ENCODE results near the gene PPT1.

PPT1 gene

DNA sequence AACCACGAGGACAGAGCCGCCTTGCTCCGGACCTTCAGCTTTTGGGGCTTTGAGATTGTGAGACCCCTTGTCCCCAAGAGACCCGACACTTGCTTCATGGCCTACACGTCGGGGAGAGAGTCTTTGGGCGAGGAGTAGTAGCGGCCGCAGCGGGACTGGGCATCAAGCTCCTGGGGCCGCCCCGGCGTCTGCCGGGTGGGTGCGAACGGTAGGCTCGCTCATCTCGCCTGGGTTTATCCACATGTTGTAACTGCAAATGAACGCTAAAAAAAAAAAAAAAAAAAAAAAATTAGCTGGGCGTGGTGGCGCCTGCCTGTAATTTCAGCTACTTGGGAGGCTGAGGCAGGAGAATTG, 36.2 kb upstream of the PPT1 start:
- no peak for DNase-seq (ENCODE audit: extremely low spot score)
- POLR2A ChIA-PET: no interaction called here
- CTCF ChIA-PET: interaction anchor here (3.7 kb wide), 1 partner anchor 11 kb away, joined by 17 read pairs; no protein-coding TSS in a partner anchor
- TF ChIP-seq, protein P1, sequence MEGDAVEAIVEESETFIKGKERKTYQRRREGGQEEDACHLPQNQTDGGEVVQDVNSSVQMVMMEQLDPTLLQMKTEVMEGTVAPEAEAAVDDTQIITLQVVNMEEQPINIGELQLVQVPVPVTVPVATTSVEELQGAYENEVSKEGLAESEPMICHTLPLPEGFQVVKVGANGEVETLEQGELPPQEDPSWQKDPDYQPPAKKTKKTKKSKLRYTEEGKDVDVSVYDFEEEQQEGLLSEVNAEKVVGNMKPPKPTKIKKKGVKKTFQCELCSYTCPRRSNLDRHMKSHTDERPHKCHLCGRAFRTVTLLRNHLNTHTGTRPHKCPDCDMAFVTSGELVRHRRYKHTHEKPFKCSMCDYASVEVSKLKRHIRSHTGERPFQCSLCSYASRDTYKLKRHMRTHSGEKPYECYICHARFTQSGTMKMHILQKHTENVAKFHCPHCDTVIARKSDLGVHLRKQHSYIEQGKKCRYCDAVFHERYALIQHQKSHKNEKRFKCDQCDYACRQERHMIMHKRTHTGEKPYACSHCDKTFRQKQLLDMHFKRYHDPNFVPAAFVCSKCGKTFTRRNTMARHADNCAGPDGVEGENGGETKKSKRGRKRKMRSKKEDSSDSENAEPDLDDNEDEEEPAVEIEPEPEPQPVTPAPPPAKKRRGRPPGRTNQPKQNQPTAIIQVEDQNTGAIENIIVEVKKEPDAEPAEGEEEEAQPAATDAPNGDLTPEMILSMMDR (IDR thresholded peaks at IDR 0.05; ENCODE audit: control extremely low read depth, extremely low read depth, low read depth, missing control alignments): no peak

DNA sequence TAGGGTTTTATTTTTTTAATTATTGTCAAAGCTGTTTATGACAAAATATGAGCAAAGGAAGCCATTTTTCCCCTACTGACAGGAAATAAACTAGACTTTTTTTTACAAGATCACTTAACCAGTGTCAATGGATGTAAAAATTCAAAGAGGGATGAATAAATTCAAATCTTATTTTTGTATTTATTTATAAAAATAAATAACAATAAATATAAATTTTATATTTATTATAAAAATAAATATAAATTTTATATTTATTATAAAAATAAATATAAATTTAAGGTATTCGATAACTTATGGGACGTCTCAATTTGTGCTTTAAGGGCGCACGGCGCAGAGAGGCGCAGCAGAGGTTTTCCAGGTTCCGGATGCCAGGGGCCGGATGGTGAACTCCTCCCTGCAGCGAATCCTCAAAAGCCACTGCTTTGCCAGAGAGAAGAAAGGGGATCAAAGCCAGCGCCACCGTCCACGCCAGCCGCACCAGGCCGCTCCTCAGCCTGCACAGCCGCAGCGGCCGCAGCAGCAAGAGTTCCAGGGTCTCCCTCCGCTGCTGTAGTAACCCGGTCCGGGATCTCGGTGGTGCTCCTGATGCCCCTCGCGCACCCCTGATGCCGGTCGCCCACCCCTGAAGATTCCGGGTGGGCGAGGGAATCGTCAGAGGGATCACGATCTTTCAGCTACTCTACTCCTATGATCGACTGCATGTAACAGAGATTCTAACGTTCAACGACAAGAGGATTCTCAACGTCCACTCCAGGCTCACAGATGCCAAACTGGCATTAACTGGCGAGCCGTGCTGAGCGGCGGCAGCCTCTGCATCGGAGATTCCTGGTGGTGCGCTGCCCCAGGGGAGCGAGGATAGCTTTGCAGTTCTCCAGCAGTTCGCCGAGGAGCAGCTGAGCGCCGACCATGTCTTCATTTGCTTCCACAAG, 35.6 kb upstream of the PPT1 start:
- CTCF ChIA-PET: interaction anchor here (1.3 to 3.7 kb wide), 3 partner anchors 11 to 275 kb away, joined by 3 to 17 read pairs (median 5); no protein-coding TSS in a partner anchor

GRCh38 chr1:40130892-40131291, 33.8 kb upstream of the PPT1 start:
- ChIA-PET POLR2A (no interaction called here), CTCF (interaction anchor here (1.2 to 3.7 kb wide), 4 partner anchors 13 to 277 kb away, joined by 3 to 17 read pairs (median 4); no protein-coding TSS in a partner anchor)
- TF ChIP-seq, protein P1 (IDR thresholded peaks at IDR 0.05; ENCODE audit: control extremely low read depth, extremely low read depth, low read depth, missing control alignments): no peak
- DNase-seq (ENCODE audit: extremely low spot score): no peak

More for the DNA sequence above, 35.6 kb upstream of the PPT1 start:
- DNase-seq (ENCODE audit: extremely low spot score): no peak
- TF ChIP-seq, protein P1 (IDR thresholded peaks at IDR 0.05; ENCODE audit: control extremely low read depth, extremely low read depth, low read depth, missing control alignments): no peak
- POLR2A ChIA-PET: no interaction called here

GRCh38 chr1:40122855-40123254, 25.8 kb upstream of the PPT1 start:
- TF ChIP-seq, protein P1 (IDR thresholded peaks at IDR 0.05; ENCODE audit: control extremely low read depth, extremely low read depth, low read depth, missing control alignments): no peak
- ChIA-PET CTCF (interaction anchor here (1.8 to 3.9 kb wide), 2 partner anchors 21 to 216 kb away, joined by 5 to 11 read pairs; no protein-coding TSS in a partner anchor), POLR2A (no interaction called here)
- no peak for DNase-seq (ENCODE audit: extremely low spot score)

GRCh38 chr1:40120128-40120527, 23.1 kb upstream of the PPT1 start:
- ChIA-PET CTCF (interaction anchor here (1.7 to 3.9 kb wide), 2 partner anchors 24 to 219 kb away, joined by 6 to 11 read pairs; no protein-coding TSS in a partner anchor), POLR2A (no interaction called here)
- TF ChIP-seq, protein P1 (IDR thresholded peaks at IDR 0.05; ENCODE audit: control extremely low read depth, extremely low read depth, low read depth, missing control alignments): no peak
- DNase-seq (ENCODE audit: extremely low spot score): no peak

- DNase-seq (ENCODE audit: extremely low spot score): no peak
- TF ChIP-seq, protein P1 (IDR thresholded peaks at IDR 0.05; ENCODE audit: control extremely low read depth, extremely low read depth, low read depth, missing control alignments): no peak
- ChIA-PET POLR2A (no interaction called here), CTCF (no interaction called here)
Observed at GRCh38 chr1:40114400-40114799, 17.3 kb upstream of the PPT1 start.

Data from GM10248 (cell line).